Thyroid gland (tissue), 4 donors: ENCODE data around the gene FAM110A.

ENCODE experiments used
- POLR2A ChIP-seq, 2 donors: fragments of 450-650 bp; IDR thresholded peaks; one replicate each; pipeline ENCODE4 v1.6.1; 2017; ENCODE audit warnings: antibody characterized with exemption in 2 of 2, mild to moderate bottlenecking in 2 of 2, moderate library complexity in 1 of 2
- TF ChIP-seq, protein P1 (sequence below), 6 experiments: fragments of 200-600 bp in 3 of 6; fragments of 450-650 bp in 3 of 6; sonication (generic) in 3 of 6; IDR thresholded peaks; one replicate each; pipeline ENCODE4 v1.5.1; 2016 to 2019; ENCODE audit warnings: antibody characterized with exemption in 6 of 6, mild to moderate bottlenecking in 2 of 6, inconsistent platforms in 1 of 6, moderate library complexity in 1 of 6

- TF ChIP-seq POLR2A (IDR thresholded peaks at IDR 0.05): no peak
- TF ChIP-seq, protein P1, sequence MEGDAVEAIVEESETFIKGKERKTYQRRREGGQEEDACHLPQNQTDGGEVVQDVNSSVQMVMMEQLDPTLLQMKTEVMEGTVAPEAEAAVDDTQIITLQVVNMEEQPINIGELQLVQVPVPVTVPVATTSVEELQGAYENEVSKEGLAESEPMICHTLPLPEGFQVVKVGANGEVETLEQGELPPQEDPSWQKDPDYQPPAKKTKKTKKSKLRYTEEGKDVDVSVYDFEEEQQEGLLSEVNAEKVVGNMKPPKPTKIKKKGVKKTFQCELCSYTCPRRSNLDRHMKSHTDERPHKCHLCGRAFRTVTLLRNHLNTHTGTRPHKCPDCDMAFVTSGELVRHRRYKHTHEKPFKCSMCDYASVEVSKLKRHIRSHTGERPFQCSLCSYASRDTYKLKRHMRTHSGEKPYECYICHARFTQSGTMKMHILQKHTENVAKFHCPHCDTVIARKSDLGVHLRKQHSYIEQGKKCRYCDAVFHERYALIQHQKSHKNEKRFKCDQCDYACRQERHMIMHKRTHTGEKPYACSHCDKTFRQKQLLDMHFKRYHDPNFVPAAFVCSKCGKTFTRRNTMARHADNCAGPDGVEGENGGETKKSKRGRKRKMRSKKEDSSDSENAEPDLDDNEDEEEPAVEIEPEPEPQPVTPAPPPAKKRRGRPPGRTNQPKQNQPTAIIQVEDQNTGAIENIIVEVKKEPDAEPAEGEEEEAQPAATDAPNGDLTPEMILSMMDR (IDR thresholded peaks at IDR 0.05): no peak
Observed at GRCh38 chr20:846894-847278, 13.4 kb downstream of the FAM110A start.
